GM12864 (cell line): ENCODE measurements around the gene AKR1C3.
"Not testable (repeated sequence)": the region's sequence is repeated elsewhere in the genome, so short reads cannot be mapped to it uniquely, and the experiment has no call there.

Experiments
- DNase-seq: peaks from one replicate; pipeline ENCODE4 v3.0.0-alpha.2; 2011; ENCODE audit warnings: low read depth
- H3K4me3 ChIP-seq: 2 replicates; pipeline ENCODE4 v1.5.1; 2011; ENCODE audit warnings: mild to moderate bottlenecking, low read depth, low read length, control low read depth
- TF ChIP-seq, protein P1 (sequence below): IDR thresholded peaks from 2 replicates; pipeline ENCODE4 v1.5.1; 2011; ENCODE audit warnings: low read depth, mild to moderate bottlenecking, moderate library complexity, low read length, control low read depth, inconsistent platforms; ENCODE audit errors: missing control alignments

Gene AKR1C3

DNA sequence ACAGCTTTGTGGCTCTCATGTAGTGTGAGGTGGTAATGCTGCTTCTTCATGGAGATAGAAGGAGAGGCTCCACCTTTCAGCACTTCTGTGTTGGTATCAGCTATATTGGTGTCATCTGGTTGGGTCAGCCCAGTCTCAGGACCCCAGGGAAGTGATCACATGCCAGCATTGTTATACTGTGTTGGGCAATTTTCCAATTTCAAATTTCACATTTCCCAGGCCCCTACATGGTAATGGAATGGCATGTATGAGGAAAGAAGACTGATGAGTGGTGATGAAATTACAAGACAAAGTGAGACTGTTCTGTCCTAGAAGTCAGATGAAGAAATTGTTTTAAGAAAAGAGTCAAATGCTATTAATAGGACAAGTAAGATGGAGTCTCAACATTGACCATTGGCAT is 3.7 kb upstream of the AKR1C3 start:
- H3K4me3 ChIP-seq, result no peak overlapping the region
- TF ChIP-seq, protein P1, sequence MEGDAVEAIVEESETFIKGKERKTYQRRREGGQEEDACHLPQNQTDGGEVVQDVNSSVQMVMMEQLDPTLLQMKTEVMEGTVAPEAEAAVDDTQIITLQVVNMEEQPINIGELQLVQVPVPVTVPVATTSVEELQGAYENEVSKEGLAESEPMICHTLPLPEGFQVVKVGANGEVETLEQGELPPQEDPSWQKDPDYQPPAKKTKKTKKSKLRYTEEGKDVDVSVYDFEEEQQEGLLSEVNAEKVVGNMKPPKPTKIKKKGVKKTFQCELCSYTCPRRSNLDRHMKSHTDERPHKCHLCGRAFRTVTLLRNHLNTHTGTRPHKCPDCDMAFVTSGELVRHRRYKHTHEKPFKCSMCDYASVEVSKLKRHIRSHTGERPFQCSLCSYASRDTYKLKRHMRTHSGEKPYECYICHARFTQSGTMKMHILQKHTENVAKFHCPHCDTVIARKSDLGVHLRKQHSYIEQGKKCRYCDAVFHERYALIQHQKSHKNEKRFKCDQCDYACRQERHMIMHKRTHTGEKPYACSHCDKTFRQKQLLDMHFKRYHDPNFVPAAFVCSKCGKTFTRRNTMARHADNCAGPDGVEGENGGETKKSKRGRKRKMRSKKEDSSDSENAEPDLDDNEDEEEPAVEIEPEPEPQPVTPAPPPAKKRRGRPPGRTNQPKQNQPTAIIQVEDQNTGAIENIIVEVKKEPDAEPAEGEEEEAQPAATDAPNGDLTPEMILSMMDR, result no peak
- DNase-seq, result no peak

DNA sequence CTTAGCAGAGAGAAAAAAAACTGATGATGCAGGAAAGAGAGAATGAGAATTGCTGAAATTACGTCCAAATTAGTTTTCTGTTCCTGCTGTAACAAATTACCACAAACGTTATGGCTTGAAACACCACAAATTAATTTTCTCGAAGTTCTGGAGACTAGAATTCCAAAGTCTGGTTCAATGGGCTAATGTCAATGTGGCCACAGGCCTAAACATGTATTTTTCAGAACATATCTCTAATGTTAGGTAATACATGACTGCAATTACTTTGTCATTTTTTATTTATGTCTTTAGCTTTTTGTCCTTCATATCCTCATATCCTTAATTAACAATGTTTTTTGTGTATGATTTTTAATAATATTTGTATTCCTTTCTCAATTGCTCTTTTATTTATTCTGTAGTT is 3.0 kb upstream of the AKR1C3 start:
- no peak overlapping the region for H3K4me3 ChIP-seq
- TF ChIP-seq, protein P1, result no peak
- no peak for DNase-seq

DNA sequence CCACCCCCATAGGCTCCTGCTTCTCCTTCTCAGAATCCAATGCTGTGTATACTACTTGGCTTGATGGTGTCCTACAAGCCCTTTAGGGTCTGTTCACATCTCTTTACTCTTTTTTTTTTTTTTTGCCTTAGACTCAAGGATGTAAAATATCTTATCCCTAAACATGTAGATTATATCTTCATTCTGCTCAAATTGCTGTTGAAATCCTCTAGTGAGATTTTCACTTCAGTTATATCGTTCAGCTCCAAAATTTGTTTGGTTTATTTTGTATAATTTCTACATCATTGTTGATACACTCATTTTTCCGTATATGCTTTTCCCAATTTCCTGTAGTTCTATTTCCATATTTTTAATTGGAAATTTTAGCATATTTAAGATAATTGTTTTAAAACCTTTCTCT is 1.8 kb upstream of the AKR1C3 start:
- no peak for DNase-seq
- no peak overlapping the region for H3K4me3 ChIP-seq
- TF ChIP-seq, protein P1, result no peak

DNA sequence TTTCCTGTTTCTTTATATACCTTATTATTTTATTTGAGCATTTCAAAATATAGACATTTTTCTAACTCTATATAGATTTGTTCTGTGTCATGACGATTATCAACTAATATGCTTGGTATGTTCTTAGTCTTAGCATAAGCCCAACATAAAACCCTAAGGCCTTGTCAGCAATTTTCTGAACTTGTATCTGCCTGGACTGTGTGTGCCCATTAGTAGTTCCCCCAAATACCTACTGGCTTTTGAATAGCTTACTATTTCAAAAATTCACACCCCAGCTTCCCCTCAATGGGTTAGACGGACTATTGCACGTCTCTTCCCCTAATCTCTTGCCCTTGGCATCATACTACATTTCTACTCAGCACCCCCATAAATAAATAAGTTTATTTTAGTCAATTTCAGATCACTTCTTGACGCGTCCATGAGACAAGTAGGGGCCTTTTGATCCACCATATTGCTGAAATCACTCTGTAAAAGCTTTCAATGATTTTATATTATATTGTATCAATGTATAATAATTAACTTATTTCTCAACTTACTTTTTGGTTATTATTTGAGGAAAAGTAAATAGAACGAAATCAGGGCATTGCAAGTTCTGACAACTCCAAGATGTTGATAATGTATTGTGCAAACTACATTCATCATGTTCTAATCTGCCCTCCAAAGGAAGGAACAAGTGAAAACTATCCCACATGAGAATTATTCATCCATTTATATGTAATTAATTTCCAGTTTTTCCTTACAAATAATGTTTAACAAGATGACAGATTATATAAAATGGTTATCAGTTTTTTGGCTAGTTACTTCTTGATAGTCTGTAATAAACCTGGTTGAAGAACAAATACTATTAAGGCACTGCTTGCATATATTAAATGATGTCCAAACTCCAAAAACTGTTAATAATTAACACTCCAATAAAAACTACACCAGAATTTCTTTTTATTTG is 1.1 kb upstream of the AKR1C3 start:
- DNase-seq, result no peak
- TF ChIP-seq, protein P1, result no peak
- no peak overlapping the region for H3K4me3 ChIP-seq

DNA sequence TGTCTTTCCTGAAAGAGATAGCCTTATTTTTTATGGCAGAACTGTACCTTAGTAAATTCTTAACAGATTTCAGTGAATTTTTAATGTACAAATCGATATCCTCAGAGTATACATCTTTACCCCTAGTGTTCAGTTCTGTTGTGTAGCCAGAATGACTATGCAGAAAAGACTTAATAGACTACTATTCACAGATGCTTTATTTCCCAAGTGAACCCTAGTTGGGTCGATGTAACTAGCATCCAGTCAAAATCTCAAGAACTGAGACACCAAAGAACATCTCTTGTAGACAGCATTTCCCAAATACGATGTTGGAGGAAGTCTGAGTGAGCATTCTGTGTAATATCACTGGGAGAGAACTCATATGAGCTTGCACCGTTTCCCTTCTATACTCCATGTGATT is 1.5 kb downstream of the AKR1C3 start:
- H3K4me3 ChIP-seq, result no peak overlapping the region
- DNase-seq, result no peak
- TF ChIP-seq, protein P1, result no peak

DNA sequence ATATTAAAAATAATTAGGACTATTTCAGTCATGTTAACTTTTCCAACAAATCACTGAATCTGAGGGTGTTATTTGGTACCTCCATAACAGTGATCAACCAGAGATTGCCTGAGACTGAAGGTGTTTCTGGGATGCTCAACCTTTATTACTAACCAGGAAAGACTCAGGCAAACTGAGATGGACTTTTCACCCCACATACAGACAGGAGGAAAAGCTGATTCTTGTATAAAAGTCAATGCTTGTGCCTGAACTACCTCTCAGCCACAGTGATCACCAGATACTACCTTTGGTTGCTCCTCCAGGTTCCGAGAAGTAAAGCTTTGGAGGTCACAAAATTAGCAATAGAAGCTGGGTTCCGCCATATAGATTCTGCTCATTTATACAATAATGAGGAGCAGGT is 1.9 kb downstream of the AKR1C3 start:
- no peak for DNase-seq
- no peak overlapping the region for H3K4me3 ChIP-seq
- TF ChIP-seq, protein P1, result no peak

DNA sequence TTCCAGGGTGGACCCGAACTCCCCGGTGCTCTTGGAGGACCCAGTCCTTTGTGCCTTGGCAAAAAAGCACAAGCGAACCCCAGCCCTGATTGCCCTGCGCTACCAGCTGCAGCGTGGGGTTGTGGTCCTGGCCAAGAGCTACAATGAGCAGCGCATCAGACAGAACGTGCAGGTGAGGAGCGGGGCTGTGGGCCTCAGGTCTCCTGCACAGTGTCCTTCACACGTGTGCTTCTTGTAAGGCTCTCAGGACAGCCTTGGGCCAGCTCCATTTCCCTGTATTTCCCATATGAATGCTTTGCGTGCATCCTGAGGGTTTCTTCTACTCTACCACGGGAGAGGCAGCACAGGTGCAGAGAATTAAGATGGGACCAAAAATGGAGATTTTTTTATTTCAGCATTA is 8.3 kb downstream of the AKR1C3 start:
- not testable (repeated sequence) for DNase-seq, H3K4me3 ChIP-seq
